GM12878 (cell line): Measurements from ENCODE around the gene ATG10. TPM values are rescaled to one million over a fixed set of nuclear protein-coding genes. Genes with fewer than 3 reads are reported as not detected.

Experiments
- BHLHE40 ChIP-seq, 2 experiments: fragments of 450-650 bp in 1 of 2; IDR thresholded peaks; 2 replicates each; pipeline ENCODE4 v1.6.1; 2011 to 2017; ENCODE audit warnings: low read depth in 2 of 2, borderline replicate concordance in 1 of 2, improper control_type of control experiment in 1 of 2, low read length in 1 of 2, mild to moderate bottlenecking in 1 of 2
- IKZF1 ChIP-seq: fragments of 450-650 bp; conservative IDR thresholded peaks from 2 replicates; pipeline ENCODE4 v1.6.1; 2017; ENCODE audit warnings: antibody characterized with exemption, mild to moderate bottlenecking
- RUNX3 ChIP-seq: IDR thresholded peaks from 2 replicates; pipeline ENCODE4 v1.6.1; 2012; ENCODE audit warnings: low read length, inconsistent platforms
- SREBF1 ChIP-seq: IDR thresholded peaks from 2 replicates; pipeline ENCODE4 v1.6.1; 2012; ENCODE audit warnings: mild to moderate bottlenecking, low read length
- TCF7 ChIP-seq: IDR thresholded peaks from 2 replicates; pipeline ENCODE4 v1.6.1; 2014; ENCODE audit warnings: antibody characterized with exemption, borderline replicate concordance
- ZNF217 ChIP-seq: fragments of 450-650 bp; IDR thresholded peaks from 2 replicates; pipeline ENCODE4 v1.6.1; 2017; ENCODE audit warnings: antibody characterized with exemption, mild to moderate bottlenecking
- polyA plus RNA-seq, 11 experiments: library from polyadenylated mRNA; depleted of rRNA in 4 of 11; unstranded in 6 of 11; stranded (reverse) in 5 of 11; fragments of >200 nt; fragmentation: Nextera tagmentation in 4 of 11; fragmentation: Illumina TruSeq in 1 of 11; extraction: Ambion mirVana in 4 of 11; extraction: Trizol in 1 of 11; gene quantifications; 1 replicate in 1 of 11; 2 replicates in 10 of 11; pipeline versions ENCODE4 v1.2.1 to v1.2.3, GENCODE V29; 2011 to 2016; ENCODE audit warnings: inconsistent platforms in 2 of 11, missing spikeins in 2 of 11, low read depth in 1 of 11
- total RNA-seq, 4 experiments: library from RNA; depleted of rRNA in 3 of 4; stranded (reverse); fragments of >200 nt in 3 of 4; fragmentation: Illumina TruSeq in 1 of 4; extraction: Trizol in 1 of 4; gene quantifications; 2 replicates each; pipeline versions ENCODE4 v1.2.1 to v1.2.3, GENCODE V29; 2013 to 2021
- TF ChIP-seq, protein P1 (sequence below): fragments of 450-650 bp; IDR thresholded peaks from 2 replicates; pipeline ENCODE4 v1.6.1; 2017; ENCODE audit warnings: mild to moderate bottlenecking, moderate library complexity
- TF ChIP-seq, protein P2 (sequence below): IDR thresholded peaks from 2 replicates; pipeline ENCODE4 v1.6.1; 2012; ENCODE audit warnings: mild to moderate bottlenecking, low read depth, low read length

ATG10 gene
- total and polyA plus RNA-seq, 10 of the 15 experiments (the other 5 are each of a cell fraction or from before 2014, with no cell fraction given) = 3.8 to 14.4 (median 6.5) TPM

DNA sequence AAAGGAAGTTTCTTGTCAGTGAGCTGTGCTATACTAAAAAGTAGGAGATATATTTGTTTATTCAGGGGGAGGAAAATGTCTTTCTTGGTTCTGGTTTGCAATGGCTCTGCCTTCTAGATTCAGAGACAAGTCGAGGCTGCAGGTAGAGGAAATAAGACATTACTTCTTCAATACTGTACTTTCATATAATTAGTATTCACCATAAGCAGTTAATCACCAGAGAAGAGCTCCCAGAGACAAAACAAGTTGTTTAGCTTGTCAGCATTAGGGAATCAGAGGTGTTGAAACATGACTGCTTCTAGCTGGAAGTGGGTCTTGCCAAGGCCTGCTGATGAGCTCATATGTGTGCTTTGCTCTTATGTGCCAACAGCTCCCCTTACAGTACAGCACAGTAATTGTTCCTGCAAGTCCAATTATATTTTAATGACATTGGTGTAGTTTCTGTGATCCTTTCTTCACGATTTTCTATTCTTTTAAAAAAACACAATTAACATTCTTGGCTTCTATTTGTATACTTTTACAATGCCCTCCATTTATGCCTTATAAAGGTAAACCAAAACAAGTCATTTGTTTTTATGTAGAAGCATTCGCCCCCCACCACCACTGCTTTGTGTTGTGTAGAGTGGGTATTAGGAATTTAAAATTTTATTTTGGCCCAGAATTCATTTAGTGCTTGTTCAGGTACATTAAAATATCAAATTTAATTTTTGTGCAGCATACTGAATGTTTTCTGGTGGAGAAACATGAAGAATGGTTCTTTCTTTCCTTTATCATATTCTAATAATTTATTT, 194.1 kb downstream of the ATG10 start (continued):
- TF ChIP-seq, protein P1, sequence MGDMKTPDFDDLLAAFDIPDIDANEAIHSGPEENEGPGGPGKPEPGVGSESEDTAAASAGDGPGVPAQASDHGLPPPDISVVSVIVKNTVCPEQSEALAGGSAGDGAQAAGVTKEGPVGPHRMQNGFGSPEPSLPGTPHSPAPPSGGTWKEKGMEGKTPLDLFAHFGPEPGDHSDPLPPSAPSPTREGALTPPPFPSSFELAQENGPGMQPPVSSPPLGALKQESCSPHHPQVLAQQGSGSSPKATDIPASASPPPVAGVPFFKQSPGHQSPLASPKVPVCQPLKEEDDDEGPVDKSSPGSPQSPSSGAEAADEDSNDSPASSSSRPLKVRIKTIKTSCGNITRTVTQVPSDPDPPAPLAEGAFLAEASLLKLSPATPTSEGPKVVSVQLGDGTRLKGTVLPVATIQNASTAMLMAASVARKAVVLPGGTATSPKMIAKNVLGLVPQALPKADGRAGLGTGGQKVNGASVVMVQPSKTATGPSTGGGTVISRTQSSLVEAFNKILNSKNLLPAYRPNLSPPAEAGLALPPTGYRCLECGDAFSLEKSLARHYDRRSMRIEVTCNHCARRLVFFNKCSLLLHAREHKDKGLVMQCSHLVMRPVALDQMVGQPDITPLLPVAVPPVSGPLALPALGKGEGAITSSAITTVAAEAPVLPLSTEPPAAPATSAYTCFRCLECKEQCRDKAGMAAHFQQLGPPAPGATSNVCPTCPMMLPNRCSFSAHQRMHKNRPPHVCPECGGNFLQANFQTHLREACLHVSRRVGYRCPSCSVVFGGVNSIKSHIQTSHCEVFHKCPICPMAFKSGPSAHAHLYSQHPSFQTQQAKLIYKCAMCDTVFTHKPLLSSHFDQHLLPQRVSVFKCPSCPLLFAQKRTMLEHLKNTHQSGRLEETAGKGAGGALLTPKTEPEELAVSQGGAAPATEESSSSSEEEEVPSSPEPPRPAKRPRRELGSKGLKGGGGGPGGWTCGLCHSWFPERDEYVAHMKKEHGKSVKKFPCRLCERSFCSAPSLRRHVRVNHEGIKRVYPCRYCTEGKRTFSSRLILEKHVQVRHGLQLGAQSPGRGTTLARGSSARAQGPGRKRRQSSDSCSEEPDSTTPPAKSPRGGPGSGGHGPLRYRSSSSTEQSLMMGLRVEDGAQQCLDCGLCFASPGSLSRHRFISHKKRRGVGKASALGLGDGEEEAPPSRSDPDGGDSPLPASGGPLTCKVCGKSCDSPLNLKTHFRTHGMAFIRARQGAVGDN = peak; percentile 36; the same call in 1 of the 2 replicates
- TF ChIP-seq, protein P2, sequence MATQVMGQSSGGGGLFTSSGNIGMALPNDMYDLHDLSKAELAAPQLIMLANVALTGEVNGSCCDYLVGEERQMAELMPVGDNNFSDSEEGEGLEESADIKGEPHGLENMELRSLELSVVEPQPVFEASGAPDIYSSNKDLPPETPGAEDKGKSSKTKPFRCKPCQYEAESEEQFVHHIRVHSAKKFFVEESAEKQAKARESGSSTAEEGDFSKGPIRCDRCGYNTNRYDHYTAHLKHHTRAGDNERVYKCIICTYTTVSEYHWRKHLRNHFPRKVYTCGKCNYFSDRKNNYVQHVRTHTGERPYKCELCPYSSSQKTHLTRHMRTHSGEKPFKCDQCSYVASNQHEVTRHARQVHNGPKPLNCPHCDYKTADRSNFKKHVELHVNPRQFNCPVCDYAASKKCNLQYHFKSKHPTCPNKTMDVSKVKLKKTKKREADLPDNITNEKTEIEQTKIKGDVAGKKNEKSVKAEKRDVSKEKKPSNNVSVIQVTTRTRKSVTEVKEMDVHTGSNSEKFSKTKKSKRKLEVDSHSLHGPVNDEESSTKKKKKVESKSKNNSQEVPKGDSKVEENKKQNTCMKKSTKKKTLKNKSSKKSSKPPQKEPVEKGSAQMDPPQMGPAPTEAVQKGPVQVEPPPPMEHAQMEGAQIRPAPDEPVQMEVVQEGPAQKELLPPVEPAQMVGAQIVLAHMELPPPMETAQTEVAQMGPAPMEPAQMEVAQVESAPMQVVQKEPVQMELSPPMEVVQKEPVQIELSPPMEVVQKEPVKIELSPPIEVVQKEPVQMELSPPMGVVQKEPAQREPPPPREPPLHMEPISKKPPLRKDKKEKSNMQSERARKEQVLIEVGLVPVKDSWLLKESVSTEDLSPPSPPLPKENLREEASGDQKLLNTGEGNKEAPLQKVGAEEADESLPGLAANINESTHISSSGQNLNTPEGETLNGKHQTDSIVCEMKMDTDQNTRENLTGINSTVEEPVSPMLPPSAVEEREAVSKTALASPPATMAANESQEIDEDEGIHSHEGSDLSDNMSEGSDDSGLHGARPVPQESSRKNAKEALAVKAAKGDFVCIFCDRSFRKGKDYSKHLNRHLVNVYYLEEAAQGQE = no peak
- TF ChIP-seq SREBF1 (no peak), BHLHE40 (IDR thresholded peaks at IDR 0.05; ENCODE audit: borderline replicate concordance in 1 of 2, low read depth in 2 of 2, low read length in 1 of 2) (0 out of 4 replicates have a peak, but pooled peaks of 1 of the 2 experiments have one; percentile 13), ZNF217 (no peak), TCF7 (no peak), IKZF1 (peak; percentile 33; the same call in 1 of the 2 replicates), RUNX3 (no peak)
